ENCODE results near the gene CENPX. TPM values are rescaled to one million over a fixed set of nuclear protein-coding genes. Genes with fewer than 3 reads are reported as not detected.

CENPX gene
- total RNA-seq, 1 donor from 2014 or later, result 40.2 TPM

DNA sequence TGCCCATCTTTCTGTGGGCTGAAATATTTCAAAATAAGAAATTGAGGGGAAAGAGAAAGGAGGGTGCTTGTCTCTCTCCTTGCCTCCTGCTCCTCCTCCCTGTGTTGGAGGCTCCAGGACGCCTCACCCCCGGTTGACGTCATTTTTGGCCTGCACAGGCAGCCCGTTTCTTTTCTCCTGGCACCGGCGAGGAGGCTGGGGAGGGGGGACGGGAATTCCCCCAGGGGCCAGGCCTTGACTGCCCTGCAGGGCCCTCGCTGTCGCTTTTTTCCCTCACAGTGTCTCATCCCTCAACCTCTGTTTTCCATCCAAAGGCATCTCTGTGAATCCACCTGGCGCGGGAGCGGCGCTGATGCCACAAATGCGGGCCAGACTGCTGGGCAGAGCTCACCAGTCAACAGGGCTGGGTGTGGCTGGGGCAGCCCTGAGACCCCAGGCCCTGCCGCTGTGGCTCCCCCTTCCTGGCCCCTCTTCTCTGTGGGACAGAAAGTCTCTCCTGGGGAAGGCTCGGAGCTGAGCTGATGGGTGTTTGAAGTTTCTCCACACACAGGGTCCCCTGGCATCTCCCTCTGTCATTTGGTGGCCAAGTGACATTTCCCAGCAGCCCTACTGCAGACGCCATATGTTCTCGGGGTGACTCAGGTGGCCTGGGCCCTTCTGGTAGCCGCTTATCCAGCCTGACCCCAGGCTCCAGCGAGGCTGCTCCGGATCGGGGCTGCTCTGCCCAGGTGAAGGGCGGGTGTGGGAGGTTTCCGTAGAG lies 16.0 kb downstream of the CENPX start:
- no peaks in the 10 kb centered on the region for H3K36me3 ChIP-seq
- TF ChIP-seq, protein P1, sequence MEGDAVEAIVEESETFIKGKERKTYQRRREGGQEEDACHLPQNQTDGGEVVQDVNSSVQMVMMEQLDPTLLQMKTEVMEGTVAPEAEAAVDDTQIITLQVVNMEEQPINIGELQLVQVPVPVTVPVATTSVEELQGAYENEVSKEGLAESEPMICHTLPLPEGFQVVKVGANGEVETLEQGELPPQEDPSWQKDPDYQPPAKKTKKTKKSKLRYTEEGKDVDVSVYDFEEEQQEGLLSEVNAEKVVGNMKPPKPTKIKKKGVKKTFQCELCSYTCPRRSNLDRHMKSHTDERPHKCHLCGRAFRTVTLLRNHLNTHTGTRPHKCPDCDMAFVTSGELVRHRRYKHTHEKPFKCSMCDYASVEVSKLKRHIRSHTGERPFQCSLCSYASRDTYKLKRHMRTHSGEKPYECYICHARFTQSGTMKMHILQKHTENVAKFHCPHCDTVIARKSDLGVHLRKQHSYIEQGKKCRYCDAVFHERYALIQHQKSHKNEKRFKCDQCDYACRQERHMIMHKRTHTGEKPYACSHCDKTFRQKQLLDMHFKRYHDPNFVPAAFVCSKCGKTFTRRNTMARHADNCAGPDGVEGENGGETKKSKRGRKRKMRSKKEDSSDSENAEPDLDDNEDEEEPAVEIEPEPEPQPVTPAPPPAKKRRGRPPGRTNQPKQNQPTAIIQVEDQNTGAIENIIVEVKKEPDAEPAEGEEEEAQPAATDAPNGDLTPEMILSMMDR (IDR thresholded peaks at IDR 0.05), result no peak
- intact Hi-C loops (cut with DNase I), result no loop called here
- H3K4me3 ChIP-seq, result no peak overlapping the region
- no peaks in the 10 kb centered on the region for H3K27me3 ChIP-seq
- H3K27ac ChIP-seq, result no peak overlapping the region
- no peaks in the 10 kb centered on the region for H3K9me3 ChIP-seq
- H3K4me1 ChIP-seq, result no peaks in the 10 kb centered on the region
- DNase-seq (no peak), ATAC-seq (no peak)

DNA sequence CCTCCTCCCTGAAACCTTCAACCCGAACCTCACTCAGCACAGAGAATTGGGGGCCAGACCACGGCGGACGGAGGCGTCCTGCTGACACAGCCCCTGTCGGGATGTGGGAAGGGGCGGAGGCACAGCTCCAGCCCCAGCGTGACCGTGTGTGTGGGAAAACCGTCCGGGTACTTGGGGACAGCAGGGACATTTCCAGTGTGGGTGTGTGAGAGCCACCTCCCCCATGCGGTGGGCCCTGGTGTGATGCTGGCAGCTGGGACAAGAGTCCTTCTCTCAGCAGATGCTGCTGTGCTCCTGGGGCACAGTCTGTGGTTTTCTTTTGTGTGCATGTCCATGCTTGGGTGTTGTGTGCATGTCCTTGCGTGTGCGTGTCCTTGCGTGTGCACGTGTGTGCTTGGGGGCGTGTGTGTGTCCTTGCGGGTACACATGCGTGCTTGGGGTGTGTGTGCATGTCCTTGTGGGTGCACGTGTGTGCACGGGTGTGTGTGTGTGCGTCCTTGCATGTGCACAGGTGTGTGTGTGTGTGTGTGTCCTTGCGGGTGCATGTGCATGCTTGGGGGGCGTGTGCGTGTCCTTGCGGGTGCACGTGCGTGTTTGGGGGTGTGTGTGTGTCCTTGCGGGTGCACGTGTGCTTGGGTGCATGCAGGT lies 16.9 kb downstream of the CENPX start:
- TF ChIP-seq, protein P1 (IDR thresholded peaks at IDR 0.05), result no peak
- intact Hi-C loops (cut with DNase I), result no loop called here

DNA sequence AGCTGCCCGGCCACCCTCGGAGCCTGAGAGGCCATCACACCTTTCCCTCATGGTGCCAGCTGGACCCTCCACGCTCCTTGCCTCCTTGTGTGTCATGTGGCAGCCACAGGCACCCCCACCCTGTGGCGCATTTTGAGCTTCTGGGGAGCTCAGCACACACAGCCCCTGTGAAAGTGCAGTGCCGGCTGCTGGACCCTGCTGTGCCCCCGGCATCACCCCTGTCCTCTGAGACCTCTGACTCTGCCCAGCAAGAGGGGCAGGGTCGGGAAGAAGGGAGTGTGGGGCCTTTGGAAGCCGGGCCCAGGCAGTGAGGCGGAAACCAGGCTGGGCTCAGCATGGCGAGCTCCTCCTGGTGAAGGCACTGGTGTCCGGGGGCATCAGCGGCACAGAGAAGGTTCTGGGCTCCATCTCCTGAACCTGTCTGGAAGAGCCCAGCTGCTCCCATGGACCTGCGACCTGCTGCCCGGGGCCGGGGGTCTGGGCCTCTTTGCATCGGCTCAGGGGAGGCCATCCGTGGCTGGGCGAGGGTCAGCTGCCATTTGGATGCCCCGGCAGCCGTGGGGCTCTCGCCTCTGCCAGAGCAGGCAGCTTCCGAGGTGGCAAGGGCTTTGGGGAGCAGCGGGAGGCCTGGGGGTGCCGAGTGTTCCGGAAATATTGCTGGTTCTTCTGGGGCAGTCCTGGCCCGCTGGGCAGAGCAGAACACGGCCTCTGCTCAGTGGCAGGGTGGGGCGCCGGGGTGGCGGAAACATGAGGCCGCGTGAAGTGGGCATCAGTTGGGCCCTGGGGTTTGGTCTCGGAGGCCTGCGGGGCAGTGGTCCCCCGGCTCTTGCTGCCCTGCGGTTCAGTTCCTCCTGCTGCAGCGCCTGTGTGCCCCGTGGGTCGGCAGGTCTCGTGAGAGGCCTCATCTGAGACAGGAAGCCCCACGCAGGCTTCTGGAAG lies 17.9 kb downstream of the CENPX start:
- intact Hi-C loops (cut with DNase I), result no loop called here
- no peak for DNase-seq
- H3K27me3 ChIP-seq, result no peaks in the 10 kb centered on the region
- H3K36me3 ChIP-seq, result no peaks in the 10 kb centered on the region
- no peak for ATAC-seq
- no peak overlapping the region for H3K27ac ChIP-seq
- no peak overlapping the region for H3K4me3 ChIP-seq
- TF ChIP-seq, protein P1 (IDR thresholded peaks at IDR 0.05), result no peak
- H3K4me1 ChIP-seq, result no peaks in the 10 kb centered on the region
- H3K9me3 ChIP-seq, result no peaks in the 10 kb centered on the region

More for the DNA sequence above, 16.9 kb downstream of the CENPX start:
- H3K4me1 ChIP-seq, result no peaks in the 10 kb centered on the region
- H3K4me3 ChIP-seq, result no peak overlapping the region
- no peak for DNase-seq
- H3K27me3 ChIP-seq, result no peaks in the 10 kb centered on the region
- ATAC-seq, result no peak
- H3K36me3 ChIP-seq, result no peaks in the 10 kb centered on the region
- no peak overlapping the region for H3K27ac ChIP-seq
- no peaks in the 10 kb centered on the region for H3K9me3 ChIP-seq

DNA sequence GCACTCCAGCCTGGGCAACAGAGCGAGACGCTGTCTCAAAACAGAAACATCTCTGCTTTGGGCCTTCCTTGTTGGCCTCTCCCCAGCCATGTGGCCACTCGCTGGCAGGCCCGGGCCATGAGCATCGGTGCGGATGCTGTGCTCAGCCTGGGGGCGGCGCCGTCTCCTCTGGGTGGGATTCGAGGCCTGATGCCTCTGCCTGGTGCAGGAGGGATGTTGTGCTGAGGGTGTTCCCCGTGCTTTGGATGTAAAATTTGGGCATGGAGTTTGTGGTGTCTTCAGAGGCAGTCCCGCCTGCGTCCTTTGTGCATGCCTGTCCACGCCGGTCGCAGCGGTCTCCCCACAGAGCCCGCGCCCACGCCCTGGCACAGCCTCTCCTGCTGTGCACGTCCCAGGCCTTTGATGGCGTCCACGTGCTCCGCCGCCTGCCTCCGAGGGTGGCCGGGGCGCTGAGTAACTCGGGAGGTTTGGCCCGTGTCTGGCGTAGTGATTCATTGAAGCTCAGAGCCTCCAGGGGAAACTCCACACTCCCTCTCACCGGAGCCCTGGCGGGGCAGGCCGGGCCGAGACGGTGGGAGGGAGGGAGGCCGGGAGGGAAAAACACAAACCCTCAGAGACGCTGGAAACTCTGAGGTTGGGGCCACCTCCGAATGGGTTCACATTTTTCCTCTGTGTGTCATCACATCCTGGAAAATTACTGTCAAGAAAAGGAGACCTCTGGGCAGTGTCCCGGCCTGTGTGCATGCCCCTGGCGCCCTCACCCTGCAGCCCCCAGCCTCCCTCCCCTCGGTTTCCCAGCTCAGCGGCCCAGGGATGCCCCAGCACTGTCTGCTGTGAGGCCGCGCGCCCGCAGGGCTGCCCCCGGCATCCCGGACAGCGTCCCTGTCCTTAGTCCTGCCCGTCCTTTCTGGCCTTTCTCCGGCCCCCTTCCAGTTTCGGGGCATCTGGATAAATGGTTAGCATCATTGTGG lies 19.0 kb downstream of the CENPX start:
- Histone ChIP-seq H3K36me3 (no peaks in the 10 kb centered on the region), H3K4me1 (no peaks in the 10 kb centered on the region), H3K27me3 (no peaks in the 10 kb centered on the region), H3K9me3 (no peaks in the 10 kb centered on the region), H3K4me3 (no peak overlapping the region), H3K27ac (no peak overlapping the region)
- TF ChIP-seq, protein P1 (IDR thresholded peaks at IDR 0.05), result no peak
- ATAC-seq, result no peak
- intact Hi-C loops (cut with DNase I), result no loop called here
- no peak for DNase-seq

Data from upper lobe of right lung (tissue), 1 donor.